Neuronal stem cell (in vitro differentiated cells): ENCODE measurements around the gene CNTNAP2.

Source experiments
- DNase-seq: peaks from one replicate; pipeline ENCODE4 v3.0.0-alpha.2; 2013; ENCODE audit warnings: low spot score
- H2AFZ ChIP-seq: one replicate; pipeline ENCODE4 v1.6.1; 2013; ENCODE audit warnings: mild to moderate bottlenecking, low read length, inconsistent platforms
- H2AK5ac ChIP-seq: 2 replicates; pipeline ENCODE4 v1.6.1; 2013; ENCODE audit warnings: low read depth, mild to moderate bottlenecking, inconsistent platforms, low read length, moderate library complexity, mixed read lengths
- H2BK120ac ChIP-seq: 2 replicates; pipeline ENCODE4 v1.6.1; 2013; ENCODE audit warnings: low read depth, mild to moderate bottlenecking, inconsistent platforms, low read length, moderate library complexity, mixed read lengths
- H2BK12ac ChIP-seq: one replicate; pipeline ENCODE4 v1.6.1; 2013; ENCODE audit warnings: low read length, inconsistent platforms
- H2BK15ac ChIP-seq: 2 replicates; pipeline ENCODE4 v1.6.1; 2013; ENCODE audit warnings: mild to moderate bottlenecking, low read length, inconsistent platforms, mixed read lengths
- H2BK5ac ChIP-seq: one replicate; pipeline ENCODE4 v1.6.1; 2013; ENCODE audit warnings: inconsistent platforms, mild to moderate bottlenecking, low read length, moderate library complexity
- H3K14ac ChIP-seq: one replicate; pipeline ENCODE4 v1.6.1; 2013; ENCODE audit warnings: low read length, inconsistent platforms
- H3K18ac ChIP-seq: 2 replicates; pipeline ENCODE4 v1.6.1; 2013; ENCODE audit warnings: low read length, inconsistent platforms
- H3K23ac ChIP-seq: 2 replicates; pipeline ENCODE4 v1.6.1; 2013; ENCODE audit warnings: low read depth, mild to moderate bottlenecking, mixed read lengths, low read length, inconsistent platforms; ENCODE audit not compliant: poor library complexity
- H3K27ac ChIP-seq: replicated peaks from 3 replicates; pipeline ENCODE4 v1.5.1; 2013; ENCODE audit warnings: low read length, inconsistent platforms
- H3K27me3 ChIP-seq, 3 experiments: 2 replicates each; pipeline ENCODE4 v1.6.1; 2013; ENCODE audit warnings: low read length in 3 of 3, mild to moderate bottlenecking in 2 of 3, inconsistent platforms in 1 of 3, low read depth in 1 of 3, mixed read lengths in 1 of 3, moderate library complexity in 1 of 3; ENCODE audit not compliant: control insufficient read depth in 3 of 3, insufficient read depth in 3 of 3
- H3K36me3 ChIP-seq, 2 donors: replicated peaks in 1 of 2; 2 replicates each; pipeline ENCODE4 v1.6.1; 2013; ENCODE audit warnings: low read length in 2 of 2; ENCODE audit not compliant: control insufficient read depth in 2 of 2, insufficient read depth in 2 of 2
- H3K4ac ChIP-seq: 2 replicates; pipeline ENCODE4 v1.6.1; 2013; ENCODE audit warnings: inconsistent platforms, mild to moderate bottlenecking, low read length, moderate library complexity
- H3K4me1 ChIP-seq, 2 donors: 1 replicate in 1 of 2; 2 replicates in 1 of 2; pipeline ENCODE4 v1.6.1; 2013; ENCODE audit warnings: low read length in 2 of 2, low read depth in 1 of 2; ENCODE audit not compliant: control insufficient read depth in 2 of 2, insufficient read depth in 1 of 2
- H3K4me2 ChIP-seq: one replicate; pipeline ENCODE4 v1.6.1; 2013; ENCODE audit warnings: mild to moderate bottlenecking, low read length, inconsistent platforms; ENCODE audit not compliant: insufficient read depth, poor library complexity, severe bottlenecking
- H3K4me3 ChIP-seq, 2 donors: 2 replicates each; pipeline ENCODE4 v1.5.1; 2013; ENCODE audit warnings: low read length in 2 of 2, mild to moderate bottlenecking in 2 of 2, inconsistent platforms in 1 of 2, moderate library complexity in 1 of 2
- H3K79me1 ChIP-seq: one replicate; pipeline ENCODE4 v1.6.1; 2013; ENCODE audit warnings: low read depth, mild to moderate bottlenecking, inconsistent platforms, low read length, moderate library complexity
- H3K9ac ChIP-seq: one replicate; pipeline ENCODE4 v1.6.1; 2013; ENCODE audit warnings: mild to moderate bottlenecking, low read depth, low read length, inconsistent platforms; ENCODE audit not compliant: poor library complexity
- H3K9me3 ChIP-seq, 2 donors: replicated peaks in 1 of 2; 2 replicates each; pipeline versions ENCODE3 to v1.6.1; 2013; ENCODE audit warnings: low read length in 2 of 2, mild to moderate bottlenecking in 2 of 2, inconsistent platforms in 1 of 2, low read depth in 1 of 2, mixed read lengths in 1 of 2, moderate library complexity in 1 of 2; ENCODE audit not compliant: control insufficient read depth in 2 of 2, insufficient read depth in 1 of 2
- H4K8ac ChIP-seq: one replicate; pipeline ENCODE4 v1.6.1; 2013; ENCODE audit warnings: low read depth, mild to moderate bottlenecking, inconsistent platforms, low read length, moderate library complexity
- H4K91ac ChIP-seq: one replicate; pipeline ENCODE4 v1.6.1; 2013; ENCODE audit warnings: low read length, low read depth, mild to moderate bottlenecking, inconsistent platforms; ENCODE audit not compliant: poor library complexity
- WGBS, 2 donors: extraction: QIAGEN DNeasy Blood & Tissue Kit; methylation state at CpG; one replicate each; pipeline ENCODE4 v1.1.7; 2013; ENCODE audit warnings: missing lambda C conversion rate in 2 of 2, mixed read lengths in 1 of 2; ENCODE audit not compliant: insufficient read length in 2 of 2, insufficient replicate concordance in 1 of 2; ENCODE audit errors: extremely low coverage in 2 of 2; 5-methylcytosine and 5-hydroxymethylcytosine counted together

CNTNAP2 gene

DNA sequence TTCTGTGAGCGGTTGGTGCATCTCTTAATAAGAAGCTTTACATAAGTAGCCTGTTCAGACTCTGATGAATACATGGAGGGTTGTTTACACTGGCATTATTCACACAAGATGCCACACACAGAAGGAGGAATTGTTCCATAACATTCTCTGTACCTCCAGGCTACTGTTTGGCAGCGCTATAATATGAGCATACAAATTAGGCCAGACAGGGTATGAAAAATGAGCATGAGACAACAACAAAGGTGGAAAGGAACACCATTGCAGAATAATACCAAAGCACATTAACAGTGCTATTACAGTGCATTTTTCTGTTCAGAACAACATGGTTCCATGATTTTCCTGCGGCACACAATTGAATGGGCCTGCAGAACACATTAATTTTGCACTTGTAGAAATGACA lies 2056.8 kb downstream of the CNTNAP2 start:
- Histone ChIP-seq H3K36me3 (no peaks in the 10 kb centered on the region), H2BK5ac (no peak overlapping the region), H2AFZ (no peak overlapping the region), H3K18ac (no peak overlapping the region), H3K4me3 (no peak overlapping the region), H3K9me3 (no peaks in the 10 kb centered on the region), H3K9ac (no peak overlapping the region), H2BK12ac (no peak overlapping the region), H3K14ac (no peak overlapping the region), H2BK15ac (no peak overlapping the region), H3K4me2 (no peak overlapping the region), H3K4ac (no peak overlapping the region), H3K27ac (no peak overlapping the region), H4K8ac (no peak overlapping the region), H3K23ac (no peak overlapping the region), H2AK5ac (no peak overlapping the region), H4K91ac (no peak overlapping the region), H3K79me1 (no peaks in the 10 kb centered on the region), H3K4me1 (no peaks in the 10 kb centered on the region), H3K27me3 (no peaks in the 10 kb centered on the region), H2BK120ac (no peak overlapping the region)
- DNase-seq = no peak
- WGBS, 2 donors = no CpG with 5 or more reads among the region's 3 CpGs

DNA sequence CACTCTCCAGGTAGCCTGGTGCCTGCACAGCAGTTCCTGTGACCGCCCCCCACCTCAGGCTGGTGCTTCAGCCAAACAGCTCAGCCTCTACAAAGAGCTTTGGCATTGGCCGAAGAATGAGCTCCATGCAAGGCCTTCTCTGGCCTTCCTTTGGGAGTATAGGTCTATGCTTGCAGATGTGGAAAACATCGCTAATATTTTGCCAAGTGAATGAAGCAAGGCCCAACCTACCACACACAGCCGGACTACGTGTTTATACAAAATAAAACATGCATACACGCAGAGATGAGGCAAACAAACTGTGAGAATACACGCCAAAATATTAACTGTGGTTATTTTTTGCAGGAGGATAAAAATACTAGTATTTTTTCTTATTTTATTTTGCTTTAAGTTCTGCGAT lies 2057.8 kb downstream of the CNTNAP2 start:
- H3K4me3 ChIP-seq = no peak overlapping the region
- H3K4me1 ChIP-seq = no peaks in the 10 kb centered on the region
- no peaks in the 10 kb centered on the region for H3K27me3 ChIP-seq
- no peak overlapping the region for H3K27ac ChIP-seq
- no peak overlapping the region for H3K18ac ChIP-seq
- no peak overlapping the region for H2BK12ac ChIP-seq
- peaks cover 1% of the 10 kb centered on the region for H3K79me1 ChIP-seq
- H2BK120ac ChIP-seq = no peak overlapping the region
- H3K14ac ChIP-seq = no peak overlapping the region
- H3K9ac ChIP-seq = no peak overlapping the region
- no peak overlapping the region for H2AFZ ChIP-seq
- H3K4ac ChIP-seq = no peak overlapping the region
- no peak overlapping the region for H2AK5ac ChIP-seq
- H3K36me3 ChIP-seq = no peaks in the 10 kb centered on the region
- no peak overlapping the region for H2BK5ac ChIP-seq
- H3K9me3 ChIP-seq = no peaks in the 10 kb centered on the region
- no peak overlapping the region for H4K91ac ChIP-seq
- WGBS, 2 donors = no CpG with 5 or more reads among the region's 8 CpGs
- DNase-seq = no peak
- H3K23ac ChIP-seq = no peak overlapping the region
- no peak overlapping the region for H2BK15ac ChIP-seq
- no peak overlapping the region for H4K8ac ChIP-seq
- no peak overlapping the region for H3K4me2 ChIP-seq

DNA sequence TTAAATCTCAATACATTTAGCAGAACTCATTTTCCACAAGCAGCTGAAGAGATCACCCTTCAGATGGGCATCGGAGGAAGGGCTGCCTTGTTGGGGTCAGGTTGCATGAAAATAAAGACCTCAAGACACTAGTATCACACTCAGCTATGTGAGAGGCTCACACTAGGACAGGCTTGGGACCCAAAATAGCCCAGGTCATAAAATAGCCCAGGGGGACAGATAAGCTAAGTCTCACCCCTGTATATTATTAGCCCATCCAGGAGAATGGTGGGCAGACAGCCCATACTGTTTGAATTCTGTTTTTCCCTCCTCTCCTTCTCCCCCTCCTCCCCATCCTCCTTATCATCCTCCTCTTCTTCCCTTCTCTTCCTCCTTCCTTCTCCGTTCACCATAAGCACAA lies 2058.9 kb downstream of the CNTNAP2 start:
- H2BK5ac ChIP-seq = no peak overlapping the region
- H3K79me1 ChIP-seq = peaks cover 1% of the 10 kb centered on the region
- H2AK5ac ChIP-seq = no peak overlapping the region
- no peak overlapping the region for H3K9ac ChIP-seq
- no peak overlapping the region for H3K18ac ChIP-seq
- no peak overlapping the region for H2BK120ac ChIP-seq
- no peak overlapping the region for H3K4me2 ChIP-seq
- 95% methylated on average over 1 of the region's 2 CpGs; no CpG with 5 or more reads in 1 of the 2 donors for WGBS, 2 donors
- H4K8ac ChIP-seq = no peak overlapping the region
- H4K91ac ChIP-seq = no peak overlapping the region
- H3K4me3 ChIP-seq = no peak overlapping the region
- no peaks in the 10 kb centered on the region for H3K9me3 ChIP-seq
- no peak overlapping the region for H3K14ac ChIP-seq
- H2BK15ac ChIP-seq = no peak overlapping the region
- no peak overlapping the region for H2AFZ ChIP-seq
- no peaks in the 10 kb centered on the region for H3K36me3 ChIP-seq
- no peak overlapping the region for H3K27ac ChIP-seq
- H3K27me3 ChIP-seq = no peaks in the 10 kb centered on the region
- no peak for DNase-seq
- H2BK12ac ChIP-seq = no peak overlapping the region
- H3K4me1 ChIP-seq = no peaks in the 10 kb centered on the region
- H3K23ac ChIP-seq = no peak overlapping the region
- no peak overlapping the region for H3K4ac ChIP-seq

DNA sequence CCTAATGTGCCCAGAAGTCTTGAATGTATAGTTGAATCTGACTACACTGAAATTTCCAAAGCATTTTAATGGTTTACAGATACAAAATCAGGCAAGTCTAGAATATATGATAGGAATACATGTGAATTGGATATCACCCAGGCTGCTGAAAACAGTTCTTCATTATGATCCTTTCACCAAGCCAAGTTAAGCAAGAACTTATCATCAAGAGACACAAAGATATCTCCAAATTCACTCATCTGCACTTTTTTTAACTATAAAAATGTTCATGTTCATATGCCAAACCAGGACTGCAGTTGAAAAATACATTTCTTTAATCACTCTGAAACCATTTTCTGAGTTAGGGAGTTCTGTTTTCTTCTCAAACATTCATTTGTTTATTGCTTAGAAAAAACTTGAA lies 2061.4 kb downstream of the CNTNAP2 start:
- no peak overlapping the region for H2BK5ac ChIP-seq
- DNase-seq = no peak
- H3K4me2 ChIP-seq = no peak overlapping the region
- H4K8ac ChIP-seq = no peak overlapping the region
- H3K4me1 ChIP-seq = no peaks in the 10 kb centered on the region
- H3K36me3 ChIP-seq = no peaks in the 10 kb centered on the region
- H4K91ac ChIP-seq = no peak overlapping the region
- no peaks in the 10 kb centered on the region for H3K9me3 ChIP-seq
- H2AK5ac ChIP-seq = no peak overlapping the region
- no peak overlapping the region for H2AFZ ChIP-seq
- no peak overlapping the region for H3K14ac ChIP-seq
- no peak overlapping the region for H3K27ac ChIP-seq
- no peak overlapping the region for H3K4me3 ChIP-seq
- no peak overlapping the region for H3K23ac ChIP-seq
- H3K4ac ChIP-seq = no peak overlapping the region
- H2BK120ac ChIP-seq = no peak overlapping the region
- no peak overlapping the region for H3K9ac ChIP-seq
- no peak overlapping the region for H3K18ac ChIP-seq
- no peak overlapping the region for H2BK15ac ChIP-seq
- H3K27me3 ChIP-seq = no peaks in the 10 kb centered on the region
- H2BK12ac ChIP-seq = no peak overlapping the region
- peaks cover 1% of the 10 kb centered on the region for H3K79me1 ChIP-seq
